ENCODE measurements around the gene KLK1. TPM values are rescaled to one million over a fixed set of nuclear protein-coding genes. Genes with fewer than 3 reads are reported as not detected.

The KLK1 gene
- total RNA-seq, 1 donor, result not detected

- no peak overlapping the region for H3K4me3 ChIP-seq (ENCODE audit: insufficient read depth, low read length)
- DNase-seq (ENCODE audit: insufficient read length, low spot score, missing footprints), result no peak
- H3K36me3 ChIP-seq (ENCODE audit: insufficient read depth, low read length), result no peaks in the 10 kb centered on the region
- no peaks in the 10 kb centered on the region for H3K9me3 ChIP-seq (ENCODE audit: low read depth, low read length)
- H2AFZ ChIP-seq (ENCODE audit: low read length), result no peak overlapping the region
- H3K4me1 ChIP-seq (ENCODE audit: insufficient read depth, low read length), result no peaks in the 10 kb centered on the region
- H3K27ac ChIP-seq (ENCODE audit: low read depth, low read length), result no peak overlapping the region
- no peaks in the 10 kb centered on the region for H3K79me2 ChIP-seq (ENCODE audit: insufficient read depth, low read length)
- H4K20me1 ChIP-seq (ENCODE audit: insufficient read depth, low read length), result no peaks in the 10 kb centered on the region
- TF ChIP-seq CTCF (IDR thresholded peaks at IDR 0.05; ENCODE audit: extremely low read depth, low read depth, low read length), result no peak
- peaks cover 2% of the 10 kb centered on the region for H3K27me3 ChIP-seq (ENCODE audit: insufficient read depth, low read length)
- H3K4me2 ChIP-seq (ENCODE audit: insufficient read depth, low read length), result no peak overlapping the region
Measured at GRCh38 chr19:50850738-50851137, 27.2 kb upstream of the KLK1 start.

- Histone ChIP-seq H3K4me2 (ENCODE audit: insufficient read depth, low read length) (no peak overlapping the region), H3K4me1 (ENCODE audit: insufficient read depth, low read length) (no peaks in the 10 kb centered on the region), H3K27ac (ENCODE audit: low read depth, low read length) (no peak overlapping the region), H3K9me3 (ENCODE audit: low read depth, low read length) (no peaks in the 10 kb centered on the region), H2AFZ (ENCODE audit: low read length) (no peak overlapping the region), H3K27me3 (ENCODE audit: insufficient read depth, low read length) (no peaks in the 10 kb centered on the region), H3K4me3 (ENCODE audit: insufficient read depth, low read length) (no peak overlapping the region), H3K36me3 (ENCODE audit: insufficient read depth, low read length) (no peaks in the 10 kb centered on the region), H4K20me1 (ENCODE audit: insufficient read depth, low read length) (no peaks in the 10 kb centered on the region), H3K79me2 (ENCODE audit: insufficient read depth, low read length) (no peaks in the 10 kb centered on the region)
- no peak for DNase-seq (ENCODE audit: insufficient read length, low spot score, missing footprints)
- TF ChIP-seq CTCF (IDR thresholded peaks at IDR 0.05; ENCODE audit: extremely low read depth, low read depth, low read length), result no peak
Measured at GRCh38 chr19:50844296-50844935, 20.8 kb upstream of the KLK1 start.

GRCh38 chr19:50843701-50844221, 20.2 kb upstream of the KLK1 start:
- no peaks in the 10 kb centered on the region for H3K4me1 ChIP-seq (ENCODE audit: insufficient read depth, low read length)
- no peak overlapping the region for H3K27ac ChIP-seq (ENCODE audit: low read depth, low read length)
- no peaks in the 10 kb centered on the region for H3K79me2 ChIP-seq (ENCODE audit: insufficient read depth, low read length)
- H3K27me3 ChIP-seq (ENCODE audit: insufficient read depth, low read length), result no peaks in the 10 kb centered on the region
- no peak overlapping the region for H3K4me2 ChIP-seq (ENCODE audit: insufficient read depth, low read length)
- TF ChIP-seq CTCF (IDR thresholded peaks at IDR 0.05; ENCODE audit: extremely low read depth, low read depth, low read length), result no peak
- no peak for DNase-seq (ENCODE audit: insufficient read length, low spot score, missing footprints)
- H2AFZ ChIP-seq (ENCODE audit: low read length), result no peak overlapping the region
- H4K20me1 ChIP-seq (ENCODE audit: insufficient read depth, low read length), result no peaks in the 10 kb centered on the region
- no peaks in the 10 kb centered on the region for H3K36me3 ChIP-seq (ENCODE audit: insufficient read depth, low read length)
- H3K4me3 ChIP-seq (ENCODE audit: insufficient read depth, low read length), result no peak overlapping the region
- no peaks in the 10 kb centered on the region for H3K9me3 ChIP-seq (ENCODE audit: low read depth, low read length)

- no peak for DNase-seq (ENCODE audit: insufficient read length, low spot score, missing footprints)
- H4K20me1 ChIP-seq (ENCODE audit: insufficient read depth, low read length), result no peaks in the 10 kb centered on the region
- H3K27me3 ChIP-seq (ENCODE audit: insufficient read depth, low read length), result no peaks in the 10 kb centered on the region
- H3K9me3 ChIP-seq (ENCODE audit: low read depth, low read length), result no peaks in the 10 kb centered on the region
- no peaks in the 10 kb centered on the region for H3K4me1 ChIP-seq (ENCODE audit: insufficient read depth, low read length)
- H3K36me3 ChIP-seq (ENCODE audit: insufficient read depth, low read length), result no peaks in the 10 kb centered on the region
- no peak for TF ChIP-seq CTCF (IDR thresholded peaks at IDR 0.05; ENCODE audit: extremely low read depth, low read depth, low read length)
- H3K27ac ChIP-seq (ENCODE audit: low read depth, low read length), result no peak overlapping the region
- H3K79me2 ChIP-seq (ENCODE audit: insufficient read depth, low read length), result no peaks in the 10 kb centered on the region
- no peak overlapping the region for H2AFZ ChIP-seq (ENCODE audit: low read length)
- no peak overlapping the region for H3K4me2 ChIP-seq (ENCODE audit: insufficient read depth, low read length)
- H3K4me3 ChIP-seq (ENCODE audit: insufficient read depth, low read length), result no peak overlapping the region
Measured at GRCh38 chr19:50843205-50843604, 19.6 kb upstream of the KLK1 start.
